Activated gamma-delta T cell treated with Interleukin-2 at 50 U/mL for 16 hours (primary cell): ENCODE measurements around the gene HDLBP.

Source experiments
- DNase-seq: peaks from one replicate; pipeline ENCODE4 v3.0.0-alpha.2; 2020

Gene HDLBP

DNA sequence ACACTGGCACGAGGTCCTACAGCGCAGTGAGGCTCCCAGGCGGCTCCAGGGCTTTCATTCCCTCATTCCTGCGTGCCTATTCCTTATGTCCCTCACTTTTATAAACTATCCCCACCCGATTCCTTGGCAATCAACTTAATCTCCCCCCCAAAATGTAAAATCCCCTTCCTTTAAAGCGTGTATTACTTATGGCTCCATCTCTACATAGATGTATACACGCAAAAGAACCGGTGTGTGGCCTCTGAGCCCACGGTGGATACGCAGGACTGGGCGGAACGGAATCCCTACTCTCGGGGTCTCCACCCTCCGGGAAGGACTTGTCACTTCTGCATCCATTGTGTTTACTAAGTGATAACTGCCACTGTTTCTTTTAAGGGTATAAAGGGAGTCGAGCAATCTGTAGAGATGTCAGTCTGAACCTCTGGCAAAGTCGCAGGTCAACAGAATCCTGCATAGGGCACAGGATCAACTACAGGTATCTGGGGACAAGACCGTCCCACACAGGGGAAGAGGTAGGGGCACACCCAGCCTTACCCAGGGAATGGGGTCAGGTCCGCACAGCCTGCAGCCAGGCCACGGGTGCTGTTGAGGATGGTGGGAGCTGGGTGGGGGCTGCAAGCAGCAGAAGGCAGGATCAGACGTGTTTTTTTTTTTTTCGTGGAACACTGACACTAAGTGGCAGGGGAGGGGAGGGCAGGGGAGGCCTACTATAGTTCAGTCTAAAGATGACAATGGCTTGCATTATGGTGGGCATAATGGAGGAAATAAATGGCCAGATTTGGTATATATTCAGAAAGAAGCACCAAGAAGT is 42.1 kb downstream of the HDLBP start:
- DNase-seq, result no peak

- DNase-seq, result peak; percentile 36
Measured at GRCh38 chr2:241272303-241273209, 42.9 kb downstream of the HDLBP start.

GRCh38 chr2:241271706-241272302 is 43.7 kb downstream of the HDLBP start:
- peak; percentile 47 for DNase-seq

GRCh38 chr2:241270531-241270930 is 44.9 kb downstream of the HDLBP start:
- DNase-seq, result no peak

DNA sequence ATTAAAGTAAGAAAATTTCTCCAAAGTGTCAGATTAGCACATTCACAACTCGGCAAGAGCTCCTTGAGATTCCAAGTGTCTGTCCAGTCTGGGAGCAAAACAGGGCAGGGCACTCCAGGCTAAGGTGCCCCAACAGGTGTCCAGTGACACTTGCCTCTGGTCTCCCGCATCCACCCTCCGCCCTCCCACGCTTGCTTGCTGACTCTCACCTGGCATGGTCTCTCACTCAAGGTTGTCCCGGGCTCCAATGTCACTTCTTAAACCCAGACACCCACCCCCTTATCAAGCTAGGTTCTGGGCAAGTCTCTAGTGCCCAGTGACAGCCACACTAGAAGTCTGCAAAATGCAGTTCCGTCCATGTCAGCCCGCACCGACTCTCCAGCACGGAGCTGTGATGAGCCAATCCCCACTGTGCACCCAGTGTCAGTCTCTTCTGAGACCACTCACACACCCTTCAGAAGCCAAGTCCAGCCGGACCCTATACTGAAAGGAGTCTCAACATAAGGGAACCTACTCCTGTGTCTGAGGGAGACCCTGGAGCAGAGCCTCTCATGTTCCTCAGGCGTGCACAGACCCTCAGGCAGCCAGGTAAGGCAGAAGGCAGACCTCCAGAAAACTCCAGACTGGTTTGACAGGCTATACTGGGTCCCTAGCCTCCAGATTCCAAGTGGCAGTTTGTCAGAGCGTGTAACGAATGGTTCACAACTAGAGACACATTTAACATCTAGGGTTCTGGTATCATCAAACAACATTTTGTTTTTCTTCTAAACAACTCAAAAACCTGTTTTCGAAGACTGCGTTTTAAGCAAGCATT is 45.6 kb downstream of the HDLBP start:
- no peak for DNase-seq

DNA sequence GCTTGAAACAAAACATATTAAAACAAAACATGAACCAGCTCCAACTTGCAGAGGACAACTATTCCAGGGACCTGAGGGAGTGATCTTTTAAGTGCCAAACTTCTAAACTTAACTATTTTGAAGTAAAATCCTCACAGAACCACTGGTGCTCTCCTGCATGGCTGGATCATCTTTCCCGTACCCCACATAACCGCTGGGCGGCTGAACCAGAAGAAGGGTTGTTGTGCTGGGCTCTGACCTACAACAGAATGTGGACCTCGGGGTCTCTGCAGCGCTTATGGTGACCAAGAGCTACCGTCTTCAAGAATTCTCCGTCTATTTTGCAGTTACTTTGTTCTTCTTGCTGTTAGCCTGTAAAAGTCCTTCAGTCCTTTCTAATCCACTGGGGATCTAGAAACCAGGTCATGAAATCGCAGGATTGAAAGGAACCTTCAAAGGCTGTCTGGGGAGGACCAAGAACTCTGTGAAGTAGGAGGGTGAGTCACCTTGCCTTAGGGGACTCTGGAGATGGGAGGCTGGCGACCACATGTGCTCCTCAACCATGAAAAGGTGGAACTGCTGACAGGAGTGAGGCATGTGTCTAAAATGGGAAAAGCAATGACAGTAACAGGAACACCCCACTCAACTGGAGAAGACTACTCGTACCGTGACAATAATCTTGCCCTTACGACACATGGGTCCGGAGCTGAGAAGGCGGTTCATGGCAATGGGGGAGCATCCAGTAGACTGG is 46.6 kb downstream of the HDLBP start:
- DNase-seq, result no peak

- DNase-seq, result no peak
Measured at GRCh38 chr2:241268306-241268705, 47.2 kb downstream of the HDLBP start.

- no peak for DNase-seq
Measured at GRCh38 chr2:241267249-241268067, 48.0 kb downstream of the HDLBP start.

- no peak for DNase-seq
Measured at GRCh38 chr2:241265506-241265905, 50.0 kb downstream of the HDLBP start.

- no peak for DNase-seq
Measured at GRCh38 chr2:241263061-241263460, 52.4 kb downstream of the HDLBP start.

- no peak for DNase-seq
Measured at GRCh38 chr2:241261628-241262027, 53.8 kb downstream of the HDLBP start.

DNA sequence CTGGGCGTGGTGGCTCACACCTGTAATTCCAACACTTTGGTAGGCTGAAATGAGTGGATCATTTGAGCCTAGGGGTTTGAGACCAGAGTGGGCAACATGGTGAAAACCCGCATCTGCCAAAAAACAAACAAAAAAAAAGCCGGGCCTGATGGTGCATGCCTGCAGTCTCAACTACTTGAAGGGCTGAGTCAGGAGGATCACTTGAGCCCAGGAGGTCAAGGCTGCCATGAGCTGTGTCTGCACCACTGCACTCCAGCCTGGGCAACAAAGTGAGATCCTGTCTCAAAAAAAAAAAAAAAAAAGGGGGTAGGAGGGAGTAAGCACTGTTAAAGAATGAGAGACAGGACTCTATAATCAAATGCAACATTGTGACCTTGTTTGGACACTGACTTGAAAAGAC is 54.6 kb downstream of the HDLBP start:
- no peak for DNase-seq

GRCh38 chr2:241258505-241259280 is 56.8 kb downstream of the HDLBP start:
- DNase-seq, result no peak

GRCh38 chr2:241257419-241258032 is 57.9 kb downstream of the HDLBP start:
- DNase-seq, result no peak

DNA sequence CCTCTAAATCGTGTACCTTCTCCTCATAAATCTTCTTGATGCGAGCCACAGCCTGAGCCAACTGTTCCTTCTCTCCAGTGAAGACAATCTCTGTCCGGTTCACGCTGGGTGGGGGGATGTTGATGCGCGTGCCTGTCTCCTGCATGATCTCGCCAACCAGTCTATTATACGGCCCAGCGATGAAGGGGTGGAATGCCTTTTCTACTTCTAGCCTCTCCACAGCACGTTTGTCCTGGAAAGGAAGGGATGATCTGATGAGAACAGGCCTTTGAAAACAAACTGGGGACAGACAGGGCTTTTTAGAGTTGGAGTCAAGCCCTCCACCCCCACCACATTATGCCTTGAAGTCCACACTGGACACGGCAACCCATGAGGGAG is 59.3 kb downstream of the HDLBP start:
- DNase-seq, result no peak

GRCh38 chr2:241255542-241256167 is 59.8 kb downstream of the HDLBP start:
- no peak for DNase-seq

- DNase-seq, result no peak
Measured at GRCh38 chr2:241254904-241255351, 60.5 kb downstream of the HDLBP start.

DNA sequence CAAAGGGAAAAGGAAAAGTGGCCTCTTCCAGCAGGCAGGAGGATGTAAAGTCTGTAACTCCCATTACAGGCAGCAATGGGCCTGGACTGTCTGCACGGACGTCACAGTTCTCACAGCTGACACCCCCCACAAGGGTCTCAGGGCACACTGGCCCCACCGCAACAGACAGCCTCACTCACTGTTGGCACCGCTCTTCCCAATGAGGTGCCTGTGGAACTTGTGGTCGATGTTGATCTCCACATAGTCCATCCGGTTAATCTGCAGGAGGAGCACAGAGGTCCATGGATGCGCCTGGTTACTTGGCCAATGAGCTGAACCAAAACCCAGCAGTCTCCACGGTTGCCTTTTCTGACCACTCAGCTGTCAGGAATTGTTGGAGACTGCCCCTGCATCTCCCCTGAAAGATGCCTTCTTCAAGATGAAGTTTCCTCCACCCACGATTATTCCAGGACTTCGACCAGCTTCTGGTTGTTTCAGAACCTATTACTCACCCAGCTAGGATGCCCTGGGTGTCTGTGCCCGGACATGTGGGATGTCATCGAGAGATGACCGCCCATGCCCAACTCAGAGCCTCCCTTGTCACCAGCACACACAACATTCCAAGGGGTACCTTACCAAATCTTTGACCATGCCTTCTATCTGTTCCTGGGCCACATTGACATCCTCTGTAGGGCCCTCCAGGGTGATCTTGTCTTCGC is 62.5 kb downstream of the HDLBP start:
- DNase-seq, result no peak

DNA sequence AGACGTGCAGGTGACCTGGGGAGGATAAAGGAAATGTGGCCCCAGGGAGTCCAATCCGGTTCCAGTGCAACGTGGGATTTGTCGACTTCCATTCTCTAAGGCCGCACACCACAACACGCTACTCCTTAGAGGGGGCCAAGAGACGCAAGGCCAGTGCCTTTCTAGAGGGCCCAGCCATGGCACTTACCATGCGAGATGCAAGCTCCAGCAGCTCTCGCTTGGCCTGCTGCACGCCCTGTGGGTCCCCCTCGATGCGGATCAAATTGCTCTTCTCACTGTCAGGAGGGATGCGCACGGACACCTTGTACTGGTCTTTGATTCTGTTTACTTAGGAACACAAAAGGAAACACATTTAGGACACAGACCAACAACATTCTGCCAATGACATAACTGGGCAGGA is 65.8 kb downstream of the HDLBP start:
- no peak for DNase-seq
